Kidney (tissue), 14 donors: Measurements from ENCODE around the gene INSIG2. TPM values are rescaled to one million over a fixed set of nuclear protein-coding genes. Genes with fewer than 3 reads are reported as not detected.

Experiments
- DNase-seq, 5 donors: peaks; one replicate each; pipeline ENCODE4 v3.0.0-alpha.2; 2013 to 2020
- FAIRE-seq: peaks from 2 replicates; lab custom pipeline; 2012; peaks lifted over from hg19 to GRCh38; lab: Jason Lieb, UNC
- H3K27ac ChIP-seq, 2 donors: one replicate each; pipeline ENCODE4 v1.7.0; 2013; ENCODE audit warnings: low read depth in 2 of 2, low read length in 2 of 2, inconsistent platforms in 1 of 2
- H3K27me3 ChIP-seq: one replicate; pipeline ENCODE4 v1.7.1; 2013; ENCODE audit warnings: low read length, inconsistent platforms; ENCODE audit not compliant: control insufficient read depth, insufficient read depth
- H3K36me3 ChIP-seq, 3 donors: one replicate each; pipeline versions ENCODE4 v1.7.0 to v1.7.1; 2013; ENCODE audit warnings: low read length in 3 of 3, control low read depth in 1 of 3, inconsistent platforms in 1 of 3; ENCODE audit not compliant: insufficient read depth in 3 of 3, control insufficient read depth in 2 of 3
- H3K4me1 ChIP-seq, 3 donors: one replicate each; pipeline versions ENCODE4 v1.7.0 to v1.7.1; 2013; ENCODE audit warnings: low read length in 3 of 3, inconsistent platforms in 1 of 3, low read depth in 1 of 3; ENCODE audit not compliant: control insufficient read depth in 2 of 3, insufficient read depth in 2 of 3
- H3K4me3 ChIP-seq, 3 donors: one replicate each; pipeline versions ENCODE4 v1.7.0 to v1.8.1; 2013; ENCODE audit warnings: low read length in 3 of 3, control low read depth in 1 of 3, inconsistent platforms in 1 of 3
- H3K9ac ChIP-seq, 3 donors: one replicate each; pipeline versions ENCODE4 v1.7.0 to v1.7.1; 2013; ENCODE audit warnings: low read length in 3 of 3, control low read depth in 1 of 3, inconsistent platforms in 1 of 3
- H3K9me3 ChIP-seq, 3 donors: one replicate each; pipeline versions ENCODE4 v1.7.0 to v1.7.1; 2013; ENCODE audit warnings: low read length in 3 of 3, control low read depth in 1 of 3, inconsistent platforms in 1 of 3; ENCODE audit not compliant: control insufficient read depth in 2 of 3, insufficient read depth in 1 of 3
- CTCF ChIP-seq: IDR thresholded peaks from 3 replicates; pipeline ENCODE4 v1.5.1; 2012; ENCODE audit warnings: mild to moderate bottlenecking, moderate library complexity, borderline replicate concordance; ENCODE audit not compliant: insufficient read depth; ENCODE audit errors: extremely low read depth
- intact Hi-C: fragments of 100-400 bp; cut with DNase I; formaldehyde crosslinking; loops from one replicate; pipeline ENCODE4 v1.11.1; 2022
- polyA plus RNA-seq: library from polyadenylated mRNA; stranded (reverse); fragments of 350-450 nt; fragmentation: Illumina TruSeq; extraction: RNeasy Lipid Tissue Mini Kit (QIAGEN cat#74804); gene quantifications from one replicate; pipeline ENCODE4 v1.2.3, GENCODE V29; 2014; ENCODE audit warnings: low read depth, low replicate concordance; ENCODE audit not compliant: insufficient read depth
- total RNA-seq: library from RNA; stranded (reverse); fragmentation: NEBNext Ultra II Directional; extraction: Animal tissue kit (Norgen Biotek cat#: 25700); gene quantifications from one replicate; pipeline ENCODE4 v1.2.1, GENCODE V29; 2021
- donor health status: control.
- donor health status: control.
- donor health status: control.
- donor health status: control.
- donor health status: control.
- donor health status: DM: yes; HTN: yes; CAD: no.
- donor health status: Normal renal cell carcinoma (clear cell type).

INSIG2 gene
- total and polyA plus RNA-seq, 2 donors from 2014 or later = 18.4 to 29.0 TPM

GRCh38 chr2:118095610-118096009, 7.3 kb downstream of the INSIG2 start:
- Histone ChIP-seq H3K27ac (no peak overlapping the region), H3K9me3 (no peaks in the 10 kb centered on the region), H3K9ac (no peak overlapping the region), H3K4me1 (peaks cover 0 to 7% (median 6%) of the 10 kb centered on the region in 3 donors), H3K4me3 (no peak overlapping the region), H3K27me3 (no peaks in the 10 kb centered on the region), H3K36me3 (no peaks in the 10 kb centered on the region)
- no peak for FAIRE-seq
- intact Hi-C loops = no loop called here
- no peak for TF ChIP-seq CTCF
- DNase-seq = no peak

GRCh38 chr2:118097657-118098056, 9.4 kb downstream of the INSIG2 start:
- intact Hi-C loops = no loop called here
- no peak overlapping the region for H3K27ac ChIP-seq
- H3K4me1 ChIP-seq = no peaks in the 10 kb centered on the region
- no peaks in the 10 kb centered on the region for H3K27me3 ChIP-seq
- H3K4me3 ChIP-seq = no peak overlapping the region
- H3K9ac ChIP-seq = no peak overlapping the region
- FAIRE-seq = no peak
- no peaks in the 10 kb centered on the region for H3K36me3 ChIP-seq
- DNase-seq = no peak
- H3K9me3 ChIP-seq = no peaks in the 10 kb centered on the region
- TF ChIP-seq CTCF = no peak

GRCh38 chr2:118098307-118099030, 10.2 kb downstream of the INSIG2 start:
- FAIRE-seq = no peak
- Histone ChIP-seq H3K27me3 (no peaks in the 10 kb centered on the region), H3K27ac (no peak overlapping the region), H3K9me3 (no peaks in the 10 kb centered on the region), H3K4me1 (no peaks in the 10 kb centered on the region), H3K9ac (no peak overlapping the region), H3K4me3 (no peak overlapping the region), H3K36me3 (peaks cover 0 to 5% (median 0%) of the 10 kb centered on the region in 3 donors)
- DNase-seq = no peak
- no peak for TF ChIP-seq CTCF
- intact Hi-C loops = no loop called here
